ENCODE results near the gene TRHDE.

Gene TRHDE

DNA sequence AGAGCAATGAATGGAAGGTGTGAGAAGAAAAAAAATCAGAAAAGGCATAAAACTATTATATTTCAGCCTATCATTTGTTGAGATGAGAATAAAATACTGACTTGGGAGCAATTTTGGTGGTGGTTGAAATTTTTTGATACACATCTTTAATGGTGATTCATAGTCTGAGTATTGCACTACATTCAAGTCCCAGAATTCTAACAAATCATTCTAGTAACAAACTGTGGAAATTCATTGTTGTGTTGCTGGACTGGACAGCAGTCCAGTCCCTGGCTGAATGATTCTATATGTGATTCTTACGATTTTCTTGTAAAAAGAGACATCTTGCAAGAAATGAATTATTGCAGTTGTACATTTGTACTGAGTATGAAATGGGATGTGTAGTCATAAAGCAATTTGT lies 268.6 kb downstream of the TRHDE start:
- H3K4me1 ChIP-seq = no peaks in the 10 kb centered on the region
- no peaks in the 10 kb centered on the region for H3K36me3 ChIP-seq
- no peaks in the 10 kb centered on the region for H4K20me1 ChIP-seq
- no peak for TF ChIP-seq Cebpa-rat (IDR thresholded peaks at IDR 0.05)
- no peak overlapping the region for H3K9ac ChIP-seq
- no peak overlapping the region for H3K4me2 ChIP-seq
- H3K27me3 ChIP-seq = no peaks in the 10 kb centered on the region
- no peaks in the 10 kb centered on the region for H3K9me3 ChIP-seq (replicated peaks in 1 of 11)
- no peak overlapping the region for H3K27ac ChIP-seq
- no peak overlapping the region for H3K4me3 ChIP-seq

DNA sequence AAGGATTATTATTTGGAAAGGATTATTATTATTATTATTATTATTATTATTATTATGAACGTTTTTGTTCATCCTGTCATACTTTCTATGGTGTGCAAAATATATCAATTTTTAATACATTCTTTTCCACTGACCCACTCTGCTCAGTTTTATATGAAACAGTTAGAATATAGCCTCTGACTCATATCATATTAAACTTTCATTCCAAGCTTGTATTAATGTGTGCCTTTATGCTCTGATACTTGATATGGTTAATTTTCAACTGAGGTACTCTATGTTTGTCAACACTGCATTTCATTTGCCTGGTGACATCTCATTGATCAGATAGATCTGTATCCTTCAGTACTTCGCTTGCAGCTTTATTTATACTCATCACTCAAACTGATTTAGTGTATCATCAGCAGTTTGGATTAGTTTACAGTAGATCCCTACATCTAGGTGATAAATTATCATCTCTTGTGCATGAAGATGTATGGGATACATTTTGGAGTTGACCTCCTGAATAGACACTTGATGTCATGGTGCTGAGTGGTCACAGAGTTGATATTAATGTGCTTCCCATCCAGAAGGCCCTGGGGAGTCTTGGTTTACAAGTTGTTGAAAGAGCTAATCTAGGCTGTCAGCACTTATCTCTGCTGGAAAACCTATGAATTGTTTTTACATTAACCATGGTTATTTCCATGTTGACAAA lies 271.8 kb downstream of the TRHDE start:
- Histone ChIP-seq H3K4me2 (no peak overlapping the region), H3K9ac (no peak overlapping the region), H3K4me3 (no peak overlapping the region), H3K27me3 (no peaks in the 10 kb centered on the region), H3K4me1 (no peaks in the 10 kb centered on the region), H4K20me1 (no peaks in the 10 kb centered on the region), H3K27ac (no peak overlapping the region), H3K36me3 (no peaks in the 10 kb centered on the region), H3K9me3 (replicated peaks in 1 of 11) (no peaks in the 10 kb centered on the region)
- TF ChIP-seq Cebpa-rat (IDR thresholded peaks at IDR 0.05) = no peak

DNA sequence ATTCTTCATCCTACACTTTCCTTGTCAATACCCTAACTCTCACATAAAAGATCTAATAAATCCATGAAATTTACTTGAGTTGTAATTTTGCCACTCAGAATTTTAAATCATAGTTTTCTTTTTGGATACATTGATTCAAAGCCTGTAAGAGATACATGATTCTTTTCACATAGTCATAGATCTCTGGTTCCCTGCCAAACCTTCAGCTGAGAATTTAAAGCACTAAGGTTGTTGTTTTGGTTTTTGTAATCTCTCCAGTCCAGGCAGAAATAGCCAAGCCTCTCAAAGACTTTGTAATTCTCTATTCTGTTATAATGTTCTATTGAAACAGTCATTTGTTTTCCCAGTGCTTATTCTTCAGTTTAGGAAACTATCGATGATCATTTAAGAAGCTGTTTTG lies 273.9 kb downstream of the TRHDE start:
- Histone ChIP-seq H3K9me3 (replicated peaks in 1 of 11) (no peaks in the 10 kb centered on the region), H3K27ac (no peak overlapping the region), H3K9ac (no peak overlapping the region), H3K4me3 (no peak overlapping the region), H3K4me1 (no peaks in the 10 kb centered on the region), H3K4me2 (no peak overlapping the region), H4K20me1 (no peaks in the 10 kb centered on the region), H3K36me3 (no peaks in the 10 kb centered on the region), H3K27me3 (no peaks in the 10 kb centered on the region)
- TF ChIP-seq Cebpa-rat (IDR thresholded peaks at IDR 0.05) = no peak

DNA sequence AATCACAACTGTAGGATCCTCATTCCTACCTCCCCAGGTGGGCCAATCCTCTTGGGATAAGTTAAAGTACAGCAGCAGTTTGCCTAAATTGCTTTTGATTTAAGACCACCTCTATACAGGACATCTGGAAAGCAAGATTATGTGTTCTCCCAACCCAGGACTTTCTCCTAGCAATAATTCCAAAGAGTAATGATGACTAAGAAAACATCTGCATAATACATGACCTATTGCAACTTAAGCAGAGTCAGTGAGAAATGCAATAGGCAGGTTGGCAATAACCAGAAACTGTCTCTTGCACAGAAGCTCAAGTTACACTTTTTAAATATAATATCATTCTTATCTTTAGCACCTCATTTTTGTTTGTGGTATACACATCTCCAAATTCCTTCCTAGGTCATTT lies 275.4 kb downstream of the TRHDE start:
- Histone ChIP-seq H3K27me3 (no peaks in the 10 kb centered on the region), H3K36me3 (no peaks in the 10 kb centered on the region), H3K4me3 (no peak overlapping the region), H3K27ac (no peak overlapping the region), H4K20me1 (no peaks in the 10 kb centered on the region), H3K9me3 (replicated peaks in 1 of 11) (no peaks in the 10 kb centered on the region), H3K4me1 (no peaks in the 10 kb centered on the region), H3K9ac (no peak overlapping the region), H3K4me2 (no peak overlapping the region)
- no peak for TF ChIP-seq Cebpa-rat (IDR thresholded peaks at IDR 0.05)

DNA sequence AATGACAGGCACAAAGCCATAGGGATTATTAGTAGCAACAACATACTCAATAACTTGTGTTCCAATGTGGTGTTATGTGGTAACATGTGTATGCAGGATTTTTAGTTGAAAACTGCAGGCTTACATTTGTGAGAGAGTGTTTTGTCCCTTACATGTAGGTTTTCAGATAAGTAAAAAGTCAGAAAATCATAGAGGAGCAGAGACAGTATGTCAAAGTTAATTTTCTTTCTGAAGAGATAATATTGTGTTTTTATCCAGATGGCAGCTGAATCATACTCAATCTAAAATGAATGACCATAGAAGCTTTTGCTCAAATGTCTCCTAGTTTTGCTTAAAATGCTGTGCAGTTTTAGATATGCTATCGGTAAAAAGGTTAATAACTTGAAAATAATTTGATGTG lies 277.0 kb downstream of the TRHDE start:
- no peaks in the 10 kb centered on the region for H3K4me1 ChIP-seq
- no peak for TF ChIP-seq Cebpa-rat (IDR thresholded peaks at IDR 0.05)
- no peaks in the 10 kb centered on the region for H3K36me3 ChIP-seq
- no peaks in the 10 kb centered on the region for H4K20me1 ChIP-seq
- H3K9me3 ChIP-seq (replicated peaks in 1 of 11) = no peaks in the 10 kb centered on the region
- H3K9ac ChIP-seq = no peak overlapping the region
- H3K27ac ChIP-seq = no peak overlapping the region
- no peaks in the 10 kb centered on the region for H3K27me3 ChIP-seq
- no peak overlapping the region for H3K4me2 ChIP-seq
- H3K4me3 ChIP-seq = no peak overlapping the region

DNA sequence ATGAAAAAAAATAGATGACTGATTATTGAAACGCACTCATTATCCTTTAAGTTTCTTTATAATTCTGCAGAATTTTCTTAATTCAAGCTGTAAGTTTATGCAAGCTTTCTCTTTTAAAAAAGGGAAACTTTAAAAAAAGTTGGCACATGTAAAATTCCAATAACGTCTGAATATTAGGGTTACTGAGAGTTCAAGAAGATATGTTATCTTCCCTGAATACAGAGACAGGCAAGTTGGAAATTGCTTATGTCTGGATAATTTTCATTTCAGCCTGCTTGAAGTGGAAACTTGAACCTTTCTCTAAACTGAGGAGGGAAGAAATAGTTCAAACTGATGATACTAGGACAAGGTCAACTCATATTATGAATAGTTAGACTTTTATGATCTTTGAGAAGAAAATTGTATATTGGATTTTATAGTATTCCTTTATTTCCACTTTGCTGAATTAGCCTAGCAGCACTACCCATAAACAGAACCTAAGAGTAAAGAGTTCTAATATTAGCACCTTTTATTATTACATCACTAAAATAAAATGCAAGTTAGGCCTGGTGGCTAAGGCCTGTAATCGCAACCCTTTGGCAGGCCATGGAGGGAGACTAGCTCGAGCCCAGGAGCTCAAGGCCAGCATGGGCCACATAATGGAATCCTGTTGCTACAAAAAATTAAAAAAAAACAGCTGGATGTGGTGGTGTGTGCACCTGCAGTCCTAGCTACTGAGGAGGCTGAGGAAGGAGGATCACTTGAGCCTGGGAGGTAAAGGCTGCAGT lies 288.0 kb downstream of the TRHDE start:
- no peaks in the 10 kb centered on the region for H3K36me3 ChIP-seq
- H3K9ac ChIP-seq = no peak overlapping the region
- no peaks in the 10 kb centered on the region for H3K27me3 ChIP-seq
- no peaks in the 10 kb centered on the region for H3K9me3 ChIP-seq (replicated peaks in 1 of 11)
- no peaks in the 10 kb centered on the region for H4K20me1 ChIP-seq
- TF ChIP-seq Cebpa-rat (IDR thresholded peaks at IDR 0.05) = no peak
- H3K4me3 ChIP-seq = no peak overlapping the region
- no peak overlapping the region for H3K27ac ChIP-seq
- no peak overlapping the region for H3K4me2 ChIP-seq
- H3K4me1 ChIP-seq = no peaks in the 10 kb centered on the region

DNA sequence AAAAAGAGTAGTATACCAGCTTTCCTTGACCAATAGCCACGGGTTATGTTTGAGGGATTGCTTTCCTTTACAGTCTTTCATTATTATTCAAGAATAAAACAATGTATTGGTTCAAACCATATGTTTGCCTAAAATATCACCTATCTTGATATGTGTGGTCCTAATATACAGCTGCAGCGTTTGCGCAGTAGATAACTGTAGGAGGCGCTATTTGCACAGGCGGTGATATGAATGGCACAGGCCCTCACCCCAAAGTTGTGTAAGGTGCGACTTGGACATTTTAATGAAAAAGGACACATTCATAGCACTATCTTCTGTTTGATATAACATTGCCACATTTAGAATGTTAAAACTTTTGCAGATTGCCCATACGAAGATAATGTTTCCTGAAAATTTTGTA lies 298.4 kb downstream of the TRHDE start:
- Histone ChIP-seq H3K4me3 (no peak overlapping the region), H3K27ac (no peak overlapping the region), H3K27me3 (no peaks in the 10 kb centered on the region), H4K20me1 (no peaks in the 10 kb centered on the region), H3K9ac (no peak overlapping the region), H3K9me3 (replicated peaks in 1 of 11) (no peaks in the 10 kb centered on the region), H3K36me3 (no peaks in the 10 kb centered on the region), H3K4me2 (no peak overlapping the region), H3K4me1 (no peaks in the 10 kb centered on the region)
- TF ChIP-seq Cebpa-rat (IDR thresholded peaks at IDR 0.05) = no peak

DNA sequence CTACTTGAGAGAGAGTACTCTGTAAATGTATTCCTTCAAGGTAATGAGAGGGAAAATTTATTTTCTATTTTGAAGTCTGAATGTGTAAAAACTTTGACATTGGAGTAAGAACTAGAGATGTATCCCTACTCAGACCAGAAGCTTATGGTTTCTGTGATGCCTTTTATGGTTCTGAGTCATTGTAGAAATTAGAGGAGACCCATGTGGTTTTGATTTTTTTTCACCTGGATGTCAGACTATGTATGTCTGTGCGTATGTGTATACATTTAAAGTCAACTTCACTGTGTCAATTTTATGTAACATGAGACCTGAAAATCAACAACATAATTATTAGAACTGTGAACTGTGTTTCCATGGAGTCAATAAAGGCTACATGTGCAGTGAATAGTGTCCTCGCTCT lies 302.0 kb downstream of the TRHDE start:
- Histone ChIP-seq H3K9ac (no peak overlapping the region), H3K36me3 (no peaks in the 10 kb centered on the region), H3K4me1 (no peaks in the 10 kb centered on the region), H3K9me3 (replicated peaks in 1 of 11) (no peaks in the 10 kb centered on the region), H3K27ac (no peak overlapping the region), H3K4me2 (no peak overlapping the region), H4K20me1 (no peaks in the 10 kb centered on the region), H3K4me3 (no peak overlapping the region), H3K27me3 (no peaks in the 10 kb centered on the region)
- no peak for TF ChIP-seq Cebpa-rat (IDR thresholded peaks at IDR 0.05)

DNA sequence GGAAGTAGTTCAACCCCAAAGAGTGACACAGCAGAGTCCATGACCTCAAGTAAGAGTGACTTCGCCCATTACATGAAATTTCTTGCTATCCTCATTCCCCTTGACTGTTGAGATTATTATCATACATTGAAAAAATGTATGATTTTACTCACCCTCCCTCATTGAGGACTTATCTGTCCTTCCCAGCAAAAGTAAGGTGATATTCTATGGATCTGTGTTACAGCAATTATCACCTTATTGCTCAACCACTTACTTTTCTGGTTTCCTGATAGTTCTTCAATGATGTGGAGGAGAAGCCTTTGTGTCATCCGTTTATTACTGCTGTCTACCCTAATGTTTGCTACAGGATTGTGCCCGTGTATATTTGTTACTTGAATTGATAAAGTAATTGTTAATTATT lies 306.2 kb downstream of the TRHDE start:
- Histone ChIP-seq H3K4me1 (no peaks in the 10 kb centered on the region), H3K36me3 (no peaks in the 10 kb centered on the region), H3K27ac (no peak overlapping the region), H3K9me3 (replicated peaks in 1 of 11) (no peaks in the 10 kb centered on the region), H3K4me2 (no peak overlapping the region), H3K4me3 (no peak overlapping the region), H4K20me1 (no peaks in the 10 kb centered on the region), H3K9ac (no peak overlapping the region), H3K27me3 (no peaks in the 10 kb centered on the region)
- no peak for TF ChIP-seq Cebpa-rat (IDR thresholded peaks at IDR 0.05)

DNA sequence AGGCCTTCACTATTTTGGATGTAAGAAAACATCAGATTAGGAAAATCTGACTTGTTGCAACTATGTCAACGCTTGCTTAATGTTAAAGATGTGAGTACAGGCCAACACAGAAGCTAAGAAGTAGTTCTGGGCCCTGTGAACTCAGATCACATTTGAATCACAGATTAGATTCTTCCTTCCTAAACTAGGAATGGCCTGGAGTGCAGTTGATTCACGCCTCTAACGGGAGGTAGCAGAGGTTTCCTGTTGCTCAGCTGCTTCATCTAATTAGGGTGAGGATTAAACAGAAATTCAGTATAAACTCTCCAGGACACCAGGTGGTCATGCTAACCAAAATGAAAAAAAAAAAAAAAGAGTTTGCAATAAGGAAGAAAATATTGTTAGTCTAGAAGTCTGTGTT lies 314.3 kb downstream of the TRHDE start:
- Histone ChIP-seq H3K4me1 (no peaks in the 10 kb centered on the region), H3K9ac (no peak overlapping the region), H3K36me3 (no peaks in the 10 kb centered on the region), H3K4me3 (no peak overlapping the region), H4K20me1 (no peaks in the 10 kb centered on the region), H3K27me3 (no peaks in the 10 kb centered on the region), H3K27ac (no peak overlapping the region), H3K4me2 (no peak overlapping the region), H3K9me3 (replicated peaks in 1 of 11) (peaks cover 0 to 5% (median 0%) of the 10 kb centered on the region in 11 experiments; a peak in 1 of 22 replicates)
- no peak for TF ChIP-seq Cebpa-rat (IDR thresholded peaks at IDR 0.05)
